DMS53 treated with DMSO at 0.1 percent for 48 hours (cell line): ENCODE results near the gene LRIG1.

Experiments used
- DNase-seq: peaks from one replicate; lab custom pipeline; 2025; ENCODE audit not compliant: unreplicated experiment; lab: John Stamatoyannopoulos, UW

LRIG1 gene, protein sequence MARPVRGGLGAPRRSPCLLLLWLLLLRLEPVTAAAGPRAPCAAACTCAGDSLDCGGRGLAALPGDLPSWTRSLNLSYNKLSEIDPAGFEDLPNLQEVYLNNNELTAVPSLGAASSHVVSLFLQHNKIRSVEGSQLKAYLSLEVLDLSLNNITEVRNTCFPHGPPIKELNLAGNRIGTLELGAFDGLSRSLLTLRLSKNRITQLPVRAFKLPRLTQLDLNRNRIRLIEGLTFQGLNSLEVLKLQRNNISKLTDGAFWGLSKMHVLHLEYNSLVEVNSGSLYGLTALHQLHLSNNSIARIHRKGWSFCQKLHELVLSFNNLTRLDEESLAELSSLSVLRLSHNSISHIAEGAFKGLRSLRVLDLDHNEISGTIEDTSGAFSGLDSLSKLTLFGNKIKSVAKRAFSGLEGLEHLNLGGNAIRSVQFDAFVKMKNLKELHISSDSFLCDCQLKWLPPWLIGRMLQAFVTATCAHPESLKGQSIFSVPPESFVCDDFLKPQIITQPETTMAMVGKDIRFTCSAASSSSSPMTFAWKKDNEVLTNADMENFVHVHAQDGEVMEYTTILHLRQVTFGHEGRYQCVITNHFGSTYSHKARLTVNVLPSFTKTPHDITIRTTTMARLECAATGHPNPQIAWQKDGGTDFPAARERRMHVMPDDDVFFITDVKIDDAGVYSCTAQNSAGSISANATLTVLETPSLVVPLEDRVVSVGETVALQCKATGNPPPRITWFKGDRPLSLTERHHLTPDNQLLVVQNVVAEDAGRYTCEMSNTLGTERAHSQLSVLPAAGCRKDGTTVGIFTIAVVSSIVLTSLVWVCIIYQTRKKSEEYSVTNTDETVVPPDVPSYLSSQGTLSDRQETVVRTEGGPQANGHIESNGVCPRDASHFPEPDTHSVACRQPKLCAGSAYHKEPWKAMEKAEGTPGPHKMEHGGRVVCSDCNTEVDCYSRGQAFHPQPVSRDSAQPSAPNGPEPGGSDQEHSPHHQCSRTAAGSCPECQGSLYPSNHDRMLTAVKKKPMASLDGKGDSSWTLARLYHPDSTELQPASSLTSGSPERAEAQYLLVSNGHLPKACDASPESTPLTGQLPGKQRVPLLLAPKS

DNA sequence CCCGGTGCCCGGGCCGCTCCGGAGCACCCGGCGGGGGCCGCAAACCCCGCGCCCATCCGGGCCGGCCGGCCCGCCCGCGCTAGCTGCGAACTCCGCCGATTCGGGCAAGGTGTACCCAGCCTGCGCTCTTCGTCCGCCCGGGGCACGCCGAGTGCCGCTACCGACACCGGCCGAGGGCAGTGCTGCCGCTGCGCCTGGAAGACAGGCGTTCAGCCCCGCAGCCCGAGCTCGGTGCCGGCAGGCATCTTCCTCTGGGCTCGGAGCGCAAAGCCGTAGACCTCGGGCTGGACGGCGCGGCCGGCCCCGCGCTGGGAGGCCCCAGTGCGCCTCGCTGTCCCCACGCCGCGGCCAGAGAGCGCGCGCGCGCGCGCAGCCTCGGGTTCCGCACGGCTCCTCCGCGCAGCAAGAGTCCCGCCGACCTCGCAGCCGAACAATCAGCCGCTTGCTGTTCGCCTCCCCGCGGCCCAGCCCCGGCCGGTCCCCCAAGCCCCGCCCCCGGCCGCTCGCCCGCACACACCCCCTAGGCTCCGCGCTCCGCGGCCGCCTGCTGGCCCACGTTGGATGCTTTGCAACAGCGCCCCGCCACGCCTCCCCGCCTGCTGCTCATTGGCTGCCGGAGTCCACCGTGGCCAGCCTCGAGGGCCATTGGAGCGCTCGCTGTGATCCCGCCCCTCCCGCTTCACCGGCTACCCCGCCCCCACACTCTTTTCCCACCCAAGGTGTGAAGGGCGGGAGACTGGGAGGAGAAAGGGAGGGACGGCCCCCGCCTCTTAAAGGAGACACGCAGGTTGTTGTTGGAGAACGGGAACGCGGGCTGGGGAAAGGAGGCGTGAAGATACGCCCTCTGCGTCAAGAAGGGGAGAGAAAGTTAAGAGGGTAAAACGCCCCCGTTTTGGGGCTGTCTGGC lies at the start of gene LRIG1:
Gene LRIG1, minus strand, starts transcription at position 447 of the 907 bp plus-strand sequence. CDS start 615 bp downstream, outside the sequence.
- peak; percentile 59 for DNase-seq

DNA sequence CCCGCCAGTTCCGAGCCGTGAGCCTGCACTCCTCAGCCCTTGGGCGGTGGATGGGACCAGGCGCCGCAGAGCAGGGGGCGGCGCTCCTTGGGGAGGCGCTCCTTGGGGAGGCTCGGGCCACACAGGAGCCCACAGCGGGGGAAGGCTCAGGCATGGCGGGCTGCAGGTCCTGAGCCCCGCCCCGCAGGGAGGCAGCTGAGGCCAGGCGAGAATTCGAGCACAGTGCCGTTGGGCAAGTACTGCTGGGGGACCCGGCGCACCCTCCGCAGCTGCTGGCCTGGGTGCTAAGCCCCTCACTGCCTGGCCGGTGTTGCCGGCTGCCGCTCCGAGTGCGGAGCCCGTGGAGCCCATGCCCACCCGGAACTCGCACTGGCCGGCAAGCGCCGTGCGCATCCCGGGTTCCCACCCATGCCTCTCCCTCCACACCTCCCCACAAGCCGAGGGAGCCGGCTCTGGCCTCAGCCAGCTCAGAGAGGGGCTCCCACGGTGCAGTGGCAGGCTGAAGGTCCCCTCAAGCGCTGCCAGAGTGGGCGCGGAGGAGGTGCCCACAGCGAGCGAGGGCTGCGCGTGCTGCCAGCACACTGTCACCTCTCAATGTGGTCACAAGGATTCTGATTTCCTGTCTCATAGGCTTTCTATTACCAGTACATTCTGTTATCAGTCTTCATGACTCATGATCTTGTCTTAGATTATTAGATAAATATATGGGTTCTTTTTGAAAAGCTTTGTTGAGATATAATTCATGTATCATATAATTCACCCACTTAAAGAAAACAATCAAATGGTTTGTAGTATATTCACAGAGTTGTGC lies 44.0 kb upstream of the LRIG1 start:
- DNase-seq, result no peak

DNA sequence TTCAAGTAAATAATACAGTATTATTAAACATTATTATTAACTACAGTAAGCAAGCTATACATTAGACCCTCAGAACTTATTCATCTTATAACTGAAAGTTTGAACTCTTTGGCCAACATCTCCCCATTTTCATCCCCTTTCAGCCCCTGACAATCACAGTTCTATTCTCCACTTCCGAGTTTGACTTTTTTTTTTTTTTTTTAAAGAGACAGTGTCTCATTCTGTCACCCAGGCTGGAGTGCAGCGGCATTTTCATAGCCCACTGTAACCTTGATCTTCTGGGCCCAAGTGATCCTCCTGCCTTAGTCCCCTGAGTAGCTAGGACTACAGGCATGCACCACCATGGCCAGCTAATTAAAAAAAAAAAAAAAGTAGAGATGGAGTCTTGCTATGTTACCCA lies 41.3 kb upstream of the LRIG1 start:
- no peak for DNase-seq

DNA sequence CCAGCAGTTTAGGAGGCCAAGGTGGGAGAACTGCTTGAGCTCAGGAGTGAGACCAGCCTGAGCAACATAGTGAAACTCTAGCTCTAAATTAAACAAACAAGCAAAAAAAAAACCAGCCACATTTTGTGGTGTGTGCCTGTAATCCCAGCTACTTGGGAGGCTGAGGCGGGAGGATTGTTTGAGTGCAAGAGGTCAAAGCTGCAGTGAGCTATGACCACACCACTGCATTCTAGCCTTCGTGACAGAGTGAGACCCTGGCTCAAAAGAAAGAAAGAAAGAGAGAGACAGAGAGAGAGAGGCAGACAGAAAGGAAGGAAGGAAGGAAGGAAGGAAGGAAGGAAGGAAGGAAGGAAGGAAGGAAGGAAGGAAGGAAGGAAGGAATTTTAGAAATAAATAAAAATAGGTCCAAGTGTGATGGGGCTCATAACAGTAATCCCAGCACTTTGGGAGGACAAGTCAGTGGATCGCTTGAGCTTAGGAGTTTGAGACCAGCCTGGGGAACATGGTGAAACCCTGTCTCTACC lies 38.7 kb upstream of the LRIG1 start:
- DNase-seq, result no peak

DNA sequence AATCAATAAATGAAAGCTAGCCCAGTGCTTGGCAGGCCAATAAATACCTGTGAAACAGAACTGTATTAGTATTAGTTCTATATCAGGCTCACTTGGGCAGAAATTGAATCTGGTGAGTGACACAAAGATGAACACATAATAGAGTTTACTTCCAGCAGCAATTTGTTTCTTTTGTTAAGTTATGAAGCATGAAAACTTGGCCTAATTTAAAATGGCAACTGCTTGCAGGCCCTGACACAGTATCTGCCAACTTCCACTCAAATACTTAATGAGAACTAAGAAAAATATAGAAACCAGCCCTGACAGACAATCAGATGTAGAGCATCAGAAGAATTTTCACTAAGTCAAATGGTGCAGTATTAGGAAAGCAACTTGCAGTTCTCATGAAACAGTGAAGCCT lies 37.6 kb upstream of the LRIG1 start:
- no peak for DNase-seq

DNA sequence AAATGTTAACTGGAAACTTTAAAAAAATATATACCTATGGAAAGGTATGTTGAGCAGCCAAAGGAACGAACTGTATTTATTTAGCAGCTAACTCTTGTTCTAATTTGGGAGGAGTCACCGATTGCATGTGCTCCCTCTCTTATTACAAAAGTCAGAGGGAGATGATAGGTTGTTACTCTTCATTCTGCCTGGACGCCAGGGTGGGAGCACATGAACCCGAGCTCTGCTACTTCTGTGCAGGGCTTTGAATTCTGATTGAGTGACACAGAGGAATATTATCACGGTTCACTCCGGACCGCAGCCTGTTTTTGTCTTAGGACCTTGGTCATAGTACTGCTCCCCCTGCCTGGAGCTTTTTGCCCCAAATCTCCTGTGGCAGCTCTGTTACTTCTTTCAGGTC lies 36.9 kb upstream of the LRIG1 start:
- no peak for DNase-seq

DNA sequence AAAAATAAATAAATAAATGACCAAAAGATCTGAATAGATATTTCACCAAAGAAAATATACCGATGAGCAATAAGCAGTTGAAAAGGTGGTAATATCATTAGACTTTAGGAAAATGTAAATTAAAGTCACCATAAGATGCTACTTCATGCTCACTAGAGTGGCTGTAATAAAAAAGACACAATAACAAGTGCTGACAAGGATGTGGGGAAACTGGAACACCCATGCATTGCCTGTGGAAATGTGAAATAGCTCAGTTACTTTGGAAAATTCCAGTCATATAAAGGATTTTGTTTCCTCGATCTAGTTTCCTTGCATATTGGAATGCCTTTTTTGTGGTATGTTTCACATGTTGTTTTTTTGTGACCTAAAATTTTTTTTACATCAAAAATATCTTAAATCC lies 36.0 kb upstream of the LRIG1 start:
- DNase-seq, result no peak

DNA sequence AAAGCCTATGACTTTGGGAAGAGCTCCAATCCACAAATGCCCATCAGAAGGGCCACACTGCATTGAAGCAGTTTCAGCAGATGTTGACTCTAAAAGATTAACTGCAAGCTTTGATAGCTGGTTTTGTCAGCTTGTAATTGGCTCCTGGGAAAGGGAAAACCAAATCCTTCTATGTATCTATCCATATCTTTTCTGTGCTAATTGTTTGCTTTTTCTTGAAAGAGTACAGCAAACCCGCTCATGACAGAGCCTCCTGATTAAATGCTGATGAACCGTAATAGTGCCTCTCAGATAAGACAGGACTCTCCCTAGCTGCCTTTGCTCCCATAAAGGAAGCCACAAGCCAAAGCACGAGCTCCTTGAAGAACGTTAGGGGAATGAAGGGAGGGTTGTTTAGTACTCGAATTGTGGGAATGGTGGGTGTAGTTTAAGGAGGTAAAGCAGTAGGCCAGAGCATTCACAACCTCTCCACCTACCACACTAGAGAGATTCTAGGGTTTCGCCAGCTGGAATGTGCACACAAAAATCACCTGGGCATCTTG lies 33.6 kb upstream of the LRIG1 start:
- DNase-seq, result no peak

DNA sequence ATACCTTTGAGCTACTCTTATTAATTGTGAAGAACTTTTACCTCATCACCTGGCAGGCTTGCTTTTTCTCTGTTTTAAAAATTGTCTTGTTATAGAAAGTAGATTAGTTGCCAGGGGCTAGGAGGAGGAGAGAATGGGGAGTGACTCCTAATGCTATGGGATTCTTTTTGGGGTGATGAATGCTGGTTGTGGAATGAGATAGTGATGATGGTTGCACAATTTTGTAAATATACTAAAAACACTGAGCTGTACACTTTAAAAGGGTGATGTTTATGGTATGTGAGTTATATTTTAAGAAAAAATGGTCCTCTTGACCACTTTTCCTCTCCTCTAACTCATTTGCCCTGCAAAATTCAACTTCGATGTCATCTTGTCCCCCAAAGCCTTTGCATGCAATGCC lies 31.8 kb upstream of the LRIG1 start:
- DNase-seq, result no peak

DNA sequence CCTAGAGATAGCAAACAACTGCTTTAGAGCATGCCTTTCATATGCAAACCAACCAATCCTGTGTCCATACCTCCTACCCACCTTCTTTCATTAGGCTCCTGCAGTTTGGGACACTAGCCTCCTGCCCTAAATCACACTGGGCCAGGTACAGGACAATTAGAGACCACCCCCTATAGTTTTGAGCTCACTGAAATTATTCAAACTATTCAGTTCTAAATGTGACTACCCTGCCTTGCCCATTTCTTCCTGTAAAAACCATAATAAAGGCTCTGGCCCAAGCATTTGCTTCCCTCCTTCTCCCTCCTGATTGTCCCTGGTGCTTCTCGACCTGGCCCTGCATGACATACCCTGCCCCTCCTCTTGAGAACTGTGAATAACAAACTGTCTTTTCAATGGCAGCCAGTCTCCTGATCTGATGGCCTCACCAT lies 31.4 kb upstream of the LRIG1 start:
- DNase-seq, result no peak

DNA sequence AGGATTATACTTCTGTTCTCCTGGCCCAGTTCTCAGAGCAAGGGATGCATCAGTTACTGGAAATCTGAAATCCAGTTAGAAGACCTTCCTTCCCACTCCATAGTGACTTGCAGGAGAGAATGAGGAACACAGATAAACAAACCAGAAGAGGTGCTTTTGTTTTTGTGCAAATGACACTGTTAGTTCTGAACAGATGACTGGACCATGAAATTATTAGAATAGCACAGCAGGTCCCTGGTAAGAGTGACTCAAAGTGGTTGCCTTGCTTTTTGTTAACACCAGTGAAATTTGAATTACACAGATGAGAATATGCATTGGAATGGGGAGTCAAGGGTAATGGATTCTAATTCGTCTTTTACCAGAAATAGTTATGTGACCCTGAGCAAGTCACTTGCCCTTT lies 30.4 kb upstream of the LRIG1 start:
- DNase-seq, result no peak

DNA sequence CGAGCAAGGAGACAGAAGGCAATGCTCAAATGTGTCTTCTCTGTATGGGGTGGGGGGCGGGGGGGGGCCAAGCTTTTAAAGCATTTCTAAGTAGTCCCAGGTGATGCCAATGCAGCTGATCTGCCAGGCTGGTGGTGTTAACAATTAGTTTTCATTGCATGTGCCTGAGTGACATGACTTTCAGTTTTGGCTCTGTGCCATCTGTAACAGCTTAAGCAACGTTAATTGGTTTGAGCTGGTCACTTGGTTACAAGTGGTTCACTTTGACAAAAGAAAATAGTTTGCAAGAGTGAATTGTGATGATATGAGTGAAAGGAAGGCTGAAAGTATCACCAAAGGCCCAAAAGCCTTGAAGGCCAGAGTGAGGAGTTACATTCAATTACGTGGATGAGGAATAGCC lies 26.4 kb upstream of the LRIG1 start:
- no peak for DNase-seq

DNA sequence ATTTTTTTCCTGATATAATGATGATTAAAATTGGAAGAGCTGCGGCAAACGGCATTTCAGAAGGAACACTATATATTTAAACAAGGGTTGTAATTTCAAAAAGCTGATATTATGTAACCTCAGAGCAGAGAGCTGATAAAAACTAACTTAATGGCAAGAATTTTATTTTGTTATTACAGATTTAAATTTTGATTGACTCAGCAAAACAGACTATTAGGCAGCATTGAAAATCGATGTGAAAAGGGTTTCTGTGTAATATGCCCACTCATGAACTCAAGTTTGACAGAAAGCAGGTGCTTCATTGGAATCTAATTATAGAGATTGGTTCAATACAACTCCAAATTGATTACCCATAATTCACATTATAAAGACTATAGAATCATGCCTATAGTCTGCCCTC lies 24.9 kb upstream of the LRIG1 start:
- no peak for DNase-seq

DNA sequence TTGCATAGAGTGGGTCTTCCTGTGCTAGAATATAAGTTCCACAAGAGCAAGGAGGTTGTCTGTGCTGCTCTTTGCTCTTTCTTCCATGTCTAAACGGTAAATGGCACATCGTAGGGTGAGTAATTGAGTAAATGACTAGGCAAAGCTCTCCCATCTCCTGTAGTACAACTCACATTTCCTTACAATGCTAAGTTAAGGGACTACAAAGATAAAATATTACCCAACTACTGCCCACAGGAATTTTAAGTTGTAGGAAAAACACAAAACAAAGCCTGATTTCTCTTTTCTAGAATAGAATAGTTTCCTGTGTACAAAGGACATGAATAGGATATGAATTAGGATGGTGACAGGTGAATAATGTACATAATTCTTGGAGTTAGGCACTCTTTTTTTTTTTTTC lies 19.9 kb upstream of the LRIG1 start:
- no peak for DNase-seq

DNA sequence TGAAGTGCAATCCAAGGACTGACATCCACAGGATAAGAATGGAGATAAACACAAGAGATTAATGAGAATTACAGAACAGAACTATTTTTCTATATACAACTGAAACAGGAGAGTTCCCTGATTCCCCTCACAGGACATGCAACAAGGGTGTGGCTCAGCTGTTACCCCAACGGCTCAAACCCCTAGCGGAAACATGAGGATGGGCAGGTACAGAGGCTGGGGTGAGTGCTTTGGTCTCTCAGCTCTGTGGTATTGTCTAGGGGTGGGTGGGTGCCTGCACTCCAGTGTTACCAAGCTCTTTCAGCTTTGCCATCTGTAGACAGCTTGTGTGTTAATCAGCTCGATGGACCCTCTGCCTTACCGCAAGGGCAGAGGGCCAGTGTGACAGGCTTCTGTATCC lies 17.8 kb upstream of the LRIG1 start:
- no peak for DNase-seq

DNA sequence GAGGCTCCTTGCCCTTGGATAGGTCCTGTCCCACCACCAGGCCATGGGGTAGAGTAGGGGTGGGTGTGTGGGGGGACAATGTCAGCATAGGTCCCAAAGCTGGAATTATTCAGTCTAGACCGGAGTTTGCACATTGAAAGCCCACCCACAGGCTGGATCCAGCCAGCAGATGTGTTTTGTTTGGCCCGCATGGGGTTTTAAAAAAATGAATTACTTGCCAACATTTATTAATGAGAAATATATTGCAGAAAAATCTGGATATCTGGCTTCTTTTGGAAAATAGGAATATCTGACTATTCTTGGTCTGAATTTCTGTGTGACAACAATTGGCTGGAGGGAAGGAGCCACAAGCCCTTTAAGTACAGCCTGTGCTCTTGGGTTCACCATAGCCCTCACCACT lies 17.3 kb upstream of the LRIG1 start:
- DNase-seq, result no peak

DNA sequence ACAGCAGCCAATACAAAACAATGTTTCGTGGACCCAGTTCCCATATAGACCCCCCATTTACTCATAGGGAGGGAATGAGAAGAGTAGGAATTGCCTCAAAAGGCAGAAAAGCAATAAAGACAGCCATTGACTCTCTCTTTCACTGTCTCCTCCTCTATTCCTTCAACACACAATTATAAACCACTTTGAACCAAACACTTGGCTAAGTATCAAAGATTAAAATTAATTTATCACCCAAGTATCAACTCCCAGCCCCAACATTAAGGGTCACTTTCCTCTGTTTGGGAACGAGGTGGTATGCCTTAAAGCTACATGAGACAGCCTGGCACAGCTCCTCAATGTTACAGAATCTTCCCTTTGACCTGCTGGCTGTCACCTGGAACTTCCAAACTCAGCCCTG lies 16.4 kb upstream of the LRIG1 start:
- DNase-seq, result no peak

DNA sequence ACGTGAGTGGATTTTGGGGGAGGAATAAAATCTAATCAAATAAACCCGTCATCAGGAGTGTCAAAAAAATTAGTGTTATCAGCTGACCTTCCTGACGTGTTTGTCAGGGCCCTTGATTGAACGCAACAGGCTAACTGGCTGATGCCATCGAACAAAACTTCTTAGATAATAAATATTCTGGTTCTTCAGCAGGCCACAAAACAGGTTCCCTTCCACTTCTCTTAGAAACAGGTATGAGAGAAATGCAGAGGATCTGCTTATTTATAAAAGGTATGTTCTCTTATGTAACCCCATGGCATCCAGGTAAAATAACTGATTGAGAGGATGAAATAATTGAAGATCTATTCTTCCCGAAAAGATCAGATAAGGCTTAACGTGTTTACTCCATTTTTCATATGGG lies 7.6 kb upstream of the LRIG1 start:
- DNase-seq, result no peak
